Measurements from ENCODE around the gene C19orf25. TPM values are rescaled to one million over a fixed set of nuclear protein-coding genes. Genes with fewer than 3 reads are reported as not detected.

The C19orf25 gene
- total and polyA plus RNA-seq, 4 donors: 24.1 to 42.6 (median 34.5) TPM

DNA sequence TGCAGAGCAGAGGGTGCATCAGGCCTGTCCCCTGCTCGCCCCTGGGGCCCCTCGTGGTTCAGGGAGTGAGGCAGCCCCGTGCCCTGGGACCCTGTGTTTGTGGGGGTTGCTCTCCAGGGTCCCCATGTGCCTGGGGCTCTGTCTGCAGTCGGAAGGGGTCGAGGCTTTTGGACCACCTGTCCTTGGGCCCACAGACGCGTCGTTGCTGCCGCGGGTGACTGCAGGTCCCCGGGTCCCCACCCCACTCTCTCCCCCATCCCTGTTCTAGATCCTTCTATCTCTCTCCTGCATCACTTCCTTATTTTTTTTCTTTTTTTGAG lies 9.2 kb upstream of the C19orf25 start:
- DNase-seq (no peak), ATAC-seq (ENCODE audit: insufficient read depth, low FRiP score) (no peak)
- Histone ChIP-seq H3K9me3 (ENCODE audit: control insufficient read depth in 4 of 4, insufficient read depth in 3 of 4, low read length in 3 of 4) (peaks cover 0 to 2% (median 0%) of the 10 kb centered on the region in 4 donors), H3K4me1 (ENCODE audit: control insufficient read depth in 5 of 5, insufficient read depth in 5 of 5, low read length in 5 of 5) (peaks cover 0 to 15% (median 0%) of the 10 kb centered on the region in 5 donors), H3K27ac (ENCODE audit: low read depth in 1 of 2, low read length in 1 of 2) (no peak overlapping the region), H3K27me3 (ENCODE audit: control insufficient read depth in 3 of 3, insufficient read depth in 3 of 3, low read length in 2 of 3) (peaks cover 0 to 10% (median 0%) of the 10 kb centered on the region in 3 donors), H3K4me3 (no peak overlapping the region), H3K9ac (ENCODE audit: insufficient read depth in 1 of 2, low read length in 2 of 2) (no peak overlapping the region), H3K36me3 (ENCODE audit: control insufficient read depth in 4 of 4, insufficient read depth in 4 of 4, low read length in 4 of 4) (no peaks in the 10 kb centered on the region)
- TF ChIP-seq, protein P1, sequence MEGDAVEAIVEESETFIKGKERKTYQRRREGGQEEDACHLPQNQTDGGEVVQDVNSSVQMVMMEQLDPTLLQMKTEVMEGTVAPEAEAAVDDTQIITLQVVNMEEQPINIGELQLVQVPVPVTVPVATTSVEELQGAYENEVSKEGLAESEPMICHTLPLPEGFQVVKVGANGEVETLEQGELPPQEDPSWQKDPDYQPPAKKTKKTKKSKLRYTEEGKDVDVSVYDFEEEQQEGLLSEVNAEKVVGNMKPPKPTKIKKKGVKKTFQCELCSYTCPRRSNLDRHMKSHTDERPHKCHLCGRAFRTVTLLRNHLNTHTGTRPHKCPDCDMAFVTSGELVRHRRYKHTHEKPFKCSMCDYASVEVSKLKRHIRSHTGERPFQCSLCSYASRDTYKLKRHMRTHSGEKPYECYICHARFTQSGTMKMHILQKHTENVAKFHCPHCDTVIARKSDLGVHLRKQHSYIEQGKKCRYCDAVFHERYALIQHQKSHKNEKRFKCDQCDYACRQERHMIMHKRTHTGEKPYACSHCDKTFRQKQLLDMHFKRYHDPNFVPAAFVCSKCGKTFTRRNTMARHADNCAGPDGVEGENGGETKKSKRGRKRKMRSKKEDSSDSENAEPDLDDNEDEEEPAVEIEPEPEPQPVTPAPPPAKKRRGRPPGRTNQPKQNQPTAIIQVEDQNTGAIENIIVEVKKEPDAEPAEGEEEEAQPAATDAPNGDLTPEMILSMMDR (IDR thresholded peaks at IDR 0.05; ENCODE audit: control extremely low read depth, extremely low read depth): no peak
- 74 to 88% methylated on average over 11 of the region's 11 CpGs for WGBS, 2 donors

DNA sequence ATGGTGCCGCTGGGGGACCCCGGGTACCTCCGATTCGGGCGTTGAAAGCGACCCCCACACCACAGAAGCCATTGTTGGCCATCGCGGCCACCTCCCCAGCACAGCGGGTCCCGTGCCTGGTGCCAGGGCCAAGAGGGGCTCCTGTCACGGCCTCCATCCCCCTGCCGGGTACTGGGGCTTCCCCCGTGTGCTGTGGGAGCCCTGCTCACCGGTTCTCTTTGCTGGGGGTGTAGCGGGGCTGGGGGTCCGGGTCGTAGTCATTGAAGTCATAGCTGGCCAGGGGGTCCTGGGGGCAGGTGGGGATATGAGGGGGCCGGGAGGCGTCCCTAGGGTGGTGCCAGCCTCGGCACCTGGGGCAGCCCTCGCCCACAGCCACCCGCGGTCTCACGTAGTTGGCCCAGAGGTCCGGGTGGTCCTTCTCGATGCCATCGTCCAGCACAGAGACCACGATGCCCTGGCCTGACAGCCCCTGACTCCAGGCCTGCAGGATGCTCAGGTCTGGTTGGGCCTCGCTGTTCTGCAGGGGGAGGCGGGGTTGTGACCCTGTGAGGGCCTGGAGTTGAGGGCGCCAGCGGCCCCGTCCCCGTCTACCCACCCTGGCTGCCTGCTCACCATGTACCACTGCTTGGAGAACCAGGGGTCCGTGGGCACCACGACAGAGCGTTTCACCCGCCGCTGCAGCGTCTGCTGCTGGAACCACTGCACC lies 8.7 kb upstream of the C19orf25 start:
- Histone ChIP-seq H3K4me3 (no peak overlapping the region), H3K9me3 (ENCODE audit: control insufficient read depth in 4 of 4, insufficient read depth in 3 of 4, low read length in 3 of 4) (peaks cover 0 to 2% (median 0%) of the 10 kb centered on the region in 4 donors), H3K27me3 (ENCODE audit: control insufficient read depth in 3 of 3, insufficient read depth in 3 of 3, low read length in 2 of 3) (peaks cover 0 to 10% (median 0%) of the 10 kb centered on the region in 3 donors), H3K4me1 (ENCODE audit: control insufficient read depth in 5 of 5, insufficient read depth in 5 of 5, low read length in 5 of 5) (peaks cover 0 to 15% (median 0%) of the 10 kb centered on the region in 5 donors), H3K9ac (ENCODE audit: insufficient read depth in 1 of 2, low read length in 2 of 2) (no peak overlapping the region), H3K27ac (ENCODE audit: low read depth in 1 of 2, low read length in 1 of 2) (no peak overlapping the region), H3K36me3 (ENCODE audit: control insufficient read depth in 4 of 4, insufficient read depth in 4 of 4, low read length in 4 of 4) (no peaks in the 10 kb centered on the region)
- no peak for ATAC-seq (ENCODE audit: insufficient read depth, low FRiP score)
- TF ChIP-seq, protein P1 (IDR thresholded peaks at IDR 0.05; ENCODE audit: control extremely low read depth, extremely low read depth): no peak
- 93 to 94% methylated on average over 34 to 40 of the region's 40 CpGs for WGBS, 2 donors
- no peak for DNase-seq

DNA sequence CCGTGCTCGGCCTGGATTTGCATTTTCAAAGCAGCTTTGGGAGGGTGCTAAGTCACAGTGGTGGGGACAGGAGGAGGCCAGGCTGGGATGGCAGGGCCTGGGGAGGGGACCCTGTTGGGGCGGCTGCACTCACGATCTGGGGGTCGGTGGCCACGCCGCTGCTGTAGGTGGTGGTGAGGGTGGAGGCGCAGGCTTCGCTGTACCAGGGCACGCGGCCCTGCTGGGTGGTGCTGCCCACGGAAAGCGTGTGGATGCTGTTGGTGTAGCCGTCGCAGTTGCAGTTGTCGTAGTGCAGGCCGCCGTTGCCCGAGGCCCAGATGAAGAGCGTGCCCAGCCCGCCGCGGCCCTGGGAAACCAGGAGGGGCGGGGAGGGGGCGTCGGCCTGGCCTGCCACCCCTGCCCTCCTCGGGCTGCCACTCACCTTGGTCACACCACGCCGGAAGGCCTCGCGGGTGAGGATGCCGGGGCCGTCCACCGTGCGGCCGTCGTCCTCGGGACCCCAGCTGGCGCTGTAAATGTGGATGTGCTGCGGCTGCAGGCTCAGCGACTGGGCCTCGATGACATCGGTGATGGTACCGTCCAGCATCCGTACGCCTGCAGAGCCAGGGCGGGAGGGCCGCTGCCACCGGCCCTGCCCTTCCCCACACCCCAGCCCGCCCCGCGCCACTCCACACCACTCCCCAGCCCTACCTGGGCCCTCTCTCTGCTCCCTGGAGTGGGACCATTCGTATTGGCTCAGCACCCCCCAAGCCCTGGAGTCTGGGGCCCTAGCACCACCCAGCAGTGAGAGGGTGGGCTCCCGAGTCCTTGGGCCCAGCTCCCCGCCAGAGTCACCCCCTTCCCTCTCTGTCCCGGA lies 7.9 kb upstream of the C19orf25 start:
- Histone ChIP-seq H3K27ac (ENCODE audit: low read depth in 1 of 2, low read length in 1 of 2) (no peak overlapping the region), H3K9me3 (ENCODE audit: control insufficient read depth in 4 of 4, insufficient read depth in 3 of 4, low read length in 3 of 4) (no peaks in the 10 kb centered on the region), H3K27me3 (ENCODE audit: control insufficient read depth in 3 of 3, insufficient read depth in 3 of 3, low read length in 2 of 3) (peaks cover 0 to 3% (median 0%) of the 10 kb centered on the region in 3 donors), H3K36me3 (ENCODE audit: control insufficient read depth in 4 of 4, insufficient read depth in 4 of 4, low read length in 4 of 4) (no peaks in the 10 kb centered on the region), H3K4me3 (no peak overlapping the region), H3K9ac (ENCODE audit: insufficient read depth in 1 of 2, low read length in 2 of 2) (no peak overlapping the region), H3K4me1 (ENCODE audit: control insufficient read depth in 5 of 5, insufficient read depth in 5 of 5, low read length in 5 of 5) (peaks cover 0 to 15% (median 0%) of the 10 kb centered on the region in 5 donors)
- TF ChIP-seq, protein P1 (IDR thresholded peaks at IDR 0.05; ENCODE audit: control extremely low read depth, extremely low read depth): no peak
- ATAC-seq (ENCODE audit: insufficient read depth, low FRiP score): no peak
- no peak for DNase-seq
- 95 to 96% methylated on average over 56 of the region's 56 CpGs for WGBS, 2 donors

All from lung (tissue), 12 donors.